ENCODE measurements around the gene PRM2.

PRM2 gene

GRCh38 chr16:11273721-11274324 lies 2.5 kb downstream of the PRM2 start:
- no peaks in the 10 kb centered on the region for H4K20me1 ChIP-seq (ENCODE audit: control insufficient read depth, insufficient read depth, low read depth, low read length)
- TF ChIP-seq CTCF (IDR thresholded peaks at IDR 0.05; ENCODE audit: low read depth, low read length, poor library complexity, severe bottlenecking): no peak
- TF ChIP-seq EZH2phosphoT487 (IDR thresholded peaks at IDR 0.05; ENCODE audit: borderline replicate concordance, low read length): no peak
- H3K79me2 ChIP-seq (ENCODE audit: control insufficient read depth, low read length): no peaks in the 10 kb centered on the region
- no peaks in the 10 kb centered on the region for H3K9me3 ChIP-seq (ENCODE audit: control insufficient read depth, insufficient read depth, low read length)
- no peak overlapping the region for H3K27ac ChIP-seq (ENCODE audit: low read depth, low read length)
- no peak overlapping the region for H3K4me3 ChIP-seq (ENCODE audit: low read length)
- peaks cover 2% of the 10 kb centered on the region for H3K4me1 ChIP-seq (ENCODE audit: control insufficient read depth, low read length)
- H3K27me3 ChIP-seq (ENCODE audit: control insufficient read depth, low read length): no peaks in the 10 kb centered on the region
- H3F3A ChIP-seq (ENCODE audit: control insufficient read depth, insufficient read depth): no peaks in the 10 kb centered on the region
- H3K36me3 ChIP-seq (ENCODE audit: control insufficient read depth, low read length): no peaks in the 10 kb centered on the region
- no peaks in the 10 kb centered on the region for H3K9me2 ChIP-seq (replicated peaks; ENCODE audit: control insufficient read depth, low read length)
- H3K4me2 ChIP-seq (ENCODE audit: low read length): no peak overlapping the region

GRCh38 chr16:11272921-11273720 lies 3.2 kb downstream of the PRM2 start, which contains the start of gene PRM3:
Gene PRM3, minus strand, starts transcription at chr16:11273629. Its CDS starts 34 bp downstream, at chr16:11273595.
- no peaks in the 10 kb centered on the region for H4K20me1 ChIP-seq (ENCODE audit: control insufficient read depth, insufficient read depth, low read depth, low read length)
- H3K4me2 ChIP-seq (ENCODE audit: low read length): no peak within 1 kb of the TSS
- H3K79me2 ChIP-seq (ENCODE audit: control insufficient read depth, low read length): no peaks in the 10 kb centered on the region
- H3K36me3 ChIP-seq (ENCODE audit: control insufficient read depth, low read length): no peaks in the 10 kb centered on the region
- no peak within 1 kb of the TSS for H3K4me3 ChIP-seq (ENCODE audit: low read length)
- H3F3A ChIP-seq (ENCODE audit: control insufficient read depth, insufficient read depth): no peaks in the 10 kb centered on the region
- no peaks in the 10 kb centered on the region for H3K4me1 ChIP-seq (ENCODE audit: control insufficient read depth, low read length)
- H3K9me2 ChIP-seq (replicated peaks; ENCODE audit: control insufficient read depth, low read length): no peaks in the 10 kb centered on the region
- no peaks in the 10 kb centered on the region for H3K27me3 ChIP-seq (ENCODE audit: control insufficient read depth, low read length)
- H3K9me3 ChIP-seq (ENCODE audit: control insufficient read depth, insufficient read depth, low read length): no peaks in the 10 kb centered on the region
- TF ChIP-seq CTCF (IDR thresholded peaks at IDR 0.05; ENCODE audit: low read depth, low read length, poor library complexity, severe bottlenecking): no peak
- no peak for TF ChIP-seq EZH2phosphoT487 (IDR thresholded peaks at IDR 0.05; ENCODE audit: borderline replicate concordance, low read length)
- H3K27ac ChIP-seq (ENCODE audit: low read depth, low read length): no peak within 1 kb of the TSS

- Histone ChIP-seq H3K4me1 (ENCODE audit: control insufficient read depth, low read length) (no peaks in the 10 kb centered on the region), H3K79me2 (ENCODE audit: control insufficient read depth, low read length) (no peaks in the 10 kb centered on the region), H3K9me2 (replicated peaks; ENCODE audit: control insufficient read depth, low read length) (no peaks in the 10 kb centered on the region), H3K27me3 (ENCODE audit: control insufficient read depth, low read length) (no peaks in the 10 kb centered on the region), H3K27ac (ENCODE audit: low read depth, low read length) (no peak overlapping the region), H3K36me3 (ENCODE audit: control insufficient read depth, low read length) (no peaks in the 10 kb centered on the region), H3K9me3 (ENCODE audit: control insufficient read depth, insufficient read depth, low read length) (no peaks in the 10 kb centered on the region), H4K20me1 (ENCODE audit: control insufficient read depth, insufficient read depth, low read depth, low read length) (no peaks in the 10 kb centered on the region), H3K4me3 (ENCODE audit: low read length) (no peak overlapping the region), H3K4me2 (ENCODE audit: low read length) (no peak overlapping the region), H3F3A (ENCODE audit: control insufficient read depth, insufficient read depth) (no peaks in the 10 kb centered on the region)
- no peak for TF ChIP-seq EZH2phosphoT487 (IDR thresholded peaks at IDR 0.05; ENCODE audit: borderline replicate concordance, low read length)
- TF ChIP-seq CTCF (IDR thresholded peaks at IDR 0.05; ENCODE audit: low read depth, low read length, poor library complexity, severe bottlenecking): no peak
These were observed 3.8 kb downstream of the PRM2 start for GRCh38 chr16:11272484-11272883.
